ENCODE data around the gene RNGTT. TPM values are rescaled to one million over a fixed set of nuclear protein-coding genes. Genes with fewer than 3 reads are reported as not detected.

Gene RNGTT
- total RNA-seq, 1 donor from 2014 or later: 16.5 TPM

- no peak for DNase-seq (ENCODE audit: low spot score, unreplicated experiment)
- H3K4me3 Mint-ChIP-seq (ENCODE audit: low read depth): no peak overlapping the region
- H3K9me3 Mint-ChIP-seq (ENCODE audit: low read depth): peaks cover 24% of the 10 kb centered on the region
- peaks cover 21% of the 10 kb centered on the region for H3K36me3 Mint-ChIP-seq (ENCODE audit: insufficient read depth)
- TF ChIP-seq CTCF (IDR thresholded peaks at IDR 0.05; ENCODE audit: unreplicated experiment): no peak
- H3K27ac Mint-ChIP-seq: no peak overlapping the region
- no peaks in the 10 kb centered on the region for H3K4me1 Mint-ChIP-seq (ENCODE audit: low read depth)
- H3K27me3 Mint-ChIP-seq: no peaks in the 10 kb centered on the region
Observed at GRCh38 chr6:88825856-88826255, 137.6 kb downstream of the RNGTT start.

- no peak for DNase-seq (ENCODE audit: low spot score, unreplicated experiment)
- no peak overlapping the region for H3K27ac Mint-ChIP-seq
- H3K27me3 Mint-ChIP-seq: no peaks in the 10 kb centered on the region
- no peak for TF ChIP-seq CTCF (IDR thresholded peaks at IDR 0.05; ENCODE audit: unreplicated experiment)
- H3K4me1 Mint-ChIP-seq (ENCODE audit: low read depth): no peaks in the 10 kb centered on the region
- H3K9me3 Mint-ChIP-seq (ENCODE audit: low read depth): peaks cover 5% of the 10 kb centered on the region
- no peak overlapping the region for H3K4me3 Mint-ChIP-seq (ENCODE audit: low read depth)
- peaks cover 5% of the 10 kb centered on the region for H3K36me3 Mint-ChIP-seq (ENCODE audit: insufficient read depth)
Observed at GRCh38 chr6:88823998-88824397, 139.4 kb downstream of the RNGTT start.

GRCh38 chr6:88815491-88815890 lies 147.9 kb downstream of the RNGTT start:
- H3K9me3 Mint-ChIP-seq (ENCODE audit: low read depth): no peaks in the 10 kb centered on the region
- no peak for DNase-seq (ENCODE audit: low spot score, unreplicated experiment)
- TF ChIP-seq CTCF (IDR thresholded peaks at IDR 0.05; ENCODE audit: unreplicated experiment): no peak
- H3K36me3 Mint-ChIP-seq (ENCODE audit: insufficient read depth): peaks cover 4% of the 10 kb centered on the region
- H3K27ac Mint-ChIP-seq: no peak overlapping the region
- no peaks in the 10 kb centered on the region for H3K27me3 Mint-ChIP-seq
- peaks cover 1% of the 10 kb centered on the region for H3K4me1 Mint-ChIP-seq (ENCODE audit: low read depth)
- H3K4me3 Mint-ChIP-seq (ENCODE audit: low read depth): no peak overlapping the region

- Mint-ChIP-seq H3K27me3 (no peaks in the 10 kb centered on the region), H3K36me3 (ENCODE audit: insufficient read depth) (peaks cover 4% of the 10 kb centered on the region), H3K4me3 (ENCODE audit: low read depth) (no peak overlapping the region), H3K4me1 (ENCODE audit: low read depth) (peaks cover 1% of the 10 kb centered on the region), H3K9me3 (ENCODE audit: low read depth) (no peaks in the 10 kb centered on the region), H3K27ac (no peak overlapping the region)
- no peak for TF ChIP-seq CTCF (IDR thresholded peaks at IDR 0.05; ENCODE audit: unreplicated experiment)
- no peak for DNase-seq (ENCODE audit: low spot score, unreplicated experiment)
Observed at GRCh38 chr6:88814909-88815308, 148.5 kb downstream of the RNGTT start.

- H3K27me3 Mint-ChIP-seq: no peaks in the 10 kb centered on the region
- no peak overlapping the region for H3K4me3 Mint-ChIP-seq (ENCODE audit: low read depth)
- no peaks in the 10 kb centered on the region for H3K9me3 Mint-ChIP-seq (ENCODE audit: low read depth)
- peaks cover 4% of the 10 kb centered on the region for H3K36me3 Mint-ChIP-seq (ENCODE audit: insufficient read depth)
- DNase-seq (ENCODE audit: low spot score, unreplicated experiment): no peak
- H3K4me1 Mint-ChIP-seq (ENCODE audit: low read depth): peaks cover 1% of the 10 kb centered on the region
- no peak overlapping the region for H3K27ac Mint-ChIP-seq
- no peak for TF ChIP-seq CTCF (IDR thresholded peaks at IDR 0.05; ENCODE audit: unreplicated experiment)
Observed at GRCh38 chr6:88813045-88813444, 150.4 kb downstream of the RNGTT start.
